ENCODE data around the gene MCEE.
"Not testable (repeated sequence)": the region's sequence is repeated elsewhere in the genome, so short reads cannot be mapped to it uniquely, and the experiment has no call there.

GRCh38 chr2:71131387-71132166 lies 1.5 kb upstream of the MCEE start:
- not testable (repeated sequence) for TF ChIP-seq CTCF (conservative IDR thresholded peaks at IDR 0.05); EZH2 (IDR thresholded peaks at IDR 0.05; ENCODE audit: low read depth)
